ELR (cell line): ENCODE results near the gene FGD2.

ENCODE experiments used
- DNase-seq: peaks from one replicate; pipeline ENCODE4 v3.0.0-alpha.2; 2015; ENCODE audit warnings: low read depth

Gene FGD2

GRCh38 chr6:37005061-37005810 lies at the start of gene FGD2:
FGD2 (plus strand) TSS chr6:37005655; CDS start chr6:37005818, 163 bp downstream.
- no peak for DNase-seq

DNA sequence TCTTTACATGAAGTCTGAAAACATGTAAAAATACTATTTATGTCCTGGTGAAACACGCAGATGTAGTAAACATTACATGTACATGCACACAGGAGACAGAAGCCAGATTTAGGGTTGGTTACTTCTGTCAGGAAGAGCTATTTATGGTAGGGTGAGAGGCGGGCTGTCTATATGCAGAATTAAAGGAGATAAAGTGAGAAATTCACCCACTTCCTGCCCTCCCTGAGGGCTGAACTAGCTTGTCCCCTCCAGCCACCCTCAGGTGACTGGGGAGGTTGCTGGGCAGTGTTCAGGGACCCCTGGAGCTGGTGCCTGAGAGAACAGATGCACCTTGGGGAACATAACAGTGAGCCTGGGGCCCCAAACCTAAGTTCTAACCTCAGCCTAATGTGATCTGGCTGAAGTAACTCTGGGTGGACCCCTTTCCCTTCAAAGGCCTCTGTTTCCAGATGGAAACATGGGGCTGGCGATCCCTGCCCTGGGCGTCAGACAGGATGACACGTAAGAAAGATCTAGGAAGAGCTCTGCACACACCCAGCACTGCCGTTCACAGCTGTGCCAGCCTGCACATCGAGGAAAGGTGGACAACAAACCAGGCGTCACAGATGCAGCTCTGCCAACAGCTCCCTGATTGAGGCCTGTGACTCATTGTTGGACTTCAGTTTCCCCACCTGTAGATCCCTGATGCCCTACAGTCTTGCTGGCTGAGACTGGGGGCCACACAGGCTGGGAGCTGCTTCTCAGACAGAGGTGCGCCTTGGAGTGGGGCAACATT lies 49.6 kb upstream of the FGD2 start:
- DNase-seq: no peak

- no peak for DNase-seq
Observed at GRCh38 chr6:36956446-36956820, 49.0 kb upstream of the FGD2 start.

DNA sequence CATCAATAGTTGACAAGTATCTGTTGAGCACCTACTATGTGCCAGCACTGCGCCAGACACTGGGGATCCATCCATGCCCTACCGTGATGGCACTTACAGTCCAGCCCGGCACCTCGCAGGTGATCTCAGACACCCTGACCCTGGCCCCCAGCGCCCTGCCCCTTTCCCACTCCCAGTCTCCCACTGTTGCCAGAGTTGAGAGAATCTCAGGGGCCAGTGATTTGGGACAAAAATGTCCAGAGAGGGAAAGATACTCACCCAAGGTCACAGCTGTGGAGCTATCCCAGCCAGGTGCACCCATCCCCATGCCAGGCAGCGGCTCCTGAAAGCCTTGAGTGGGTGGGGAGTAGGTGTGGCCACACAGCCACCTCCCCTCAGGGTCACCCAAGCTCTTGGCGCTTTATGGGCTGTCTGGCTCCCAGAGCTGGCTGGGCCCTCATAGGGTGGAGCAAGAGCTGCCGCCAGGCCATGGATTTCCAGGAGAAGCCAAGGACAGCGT lies 47.6 kb upstream of the FGD2 start:
- no peak for DNase-seq

DNA sequence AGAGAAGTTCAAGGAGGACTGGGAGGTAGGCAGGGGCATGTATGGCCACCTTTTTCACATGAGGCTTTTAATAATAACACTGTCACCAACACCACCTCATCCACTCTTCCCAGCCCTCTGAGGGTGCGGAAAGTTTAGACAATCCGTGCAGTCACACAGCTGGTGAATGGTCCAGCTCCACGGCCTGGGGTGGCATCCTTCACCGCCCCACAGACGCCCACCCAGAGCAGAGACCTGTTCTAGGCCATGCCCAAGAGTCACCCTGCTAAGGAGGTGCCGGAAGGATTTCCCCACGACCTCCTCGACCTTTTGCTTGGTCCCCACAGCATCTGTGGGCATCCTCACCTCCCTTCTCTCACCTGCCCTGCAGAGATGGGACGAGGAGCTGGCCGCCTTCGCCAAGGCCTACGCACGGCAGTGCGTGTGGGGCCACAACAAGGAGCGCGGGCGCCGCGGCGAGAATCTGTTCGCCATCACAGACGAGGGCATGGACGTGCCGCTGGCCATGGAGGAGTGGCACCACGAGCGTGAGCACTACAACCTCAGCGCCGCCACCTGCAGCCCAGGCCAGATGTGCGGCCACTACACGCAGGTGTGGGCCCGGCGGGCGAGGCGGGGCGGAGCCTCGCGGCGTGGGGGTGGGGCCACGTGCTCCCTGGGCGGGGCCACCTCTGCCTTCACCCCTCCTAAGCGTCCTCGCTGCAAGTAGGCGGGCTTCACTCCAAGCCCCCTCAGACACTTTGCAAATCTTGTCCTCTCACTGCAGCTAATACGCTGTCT lies 46.5 kb upstream of the FGD2 start:
- no peak for DNase-seq

DNA sequence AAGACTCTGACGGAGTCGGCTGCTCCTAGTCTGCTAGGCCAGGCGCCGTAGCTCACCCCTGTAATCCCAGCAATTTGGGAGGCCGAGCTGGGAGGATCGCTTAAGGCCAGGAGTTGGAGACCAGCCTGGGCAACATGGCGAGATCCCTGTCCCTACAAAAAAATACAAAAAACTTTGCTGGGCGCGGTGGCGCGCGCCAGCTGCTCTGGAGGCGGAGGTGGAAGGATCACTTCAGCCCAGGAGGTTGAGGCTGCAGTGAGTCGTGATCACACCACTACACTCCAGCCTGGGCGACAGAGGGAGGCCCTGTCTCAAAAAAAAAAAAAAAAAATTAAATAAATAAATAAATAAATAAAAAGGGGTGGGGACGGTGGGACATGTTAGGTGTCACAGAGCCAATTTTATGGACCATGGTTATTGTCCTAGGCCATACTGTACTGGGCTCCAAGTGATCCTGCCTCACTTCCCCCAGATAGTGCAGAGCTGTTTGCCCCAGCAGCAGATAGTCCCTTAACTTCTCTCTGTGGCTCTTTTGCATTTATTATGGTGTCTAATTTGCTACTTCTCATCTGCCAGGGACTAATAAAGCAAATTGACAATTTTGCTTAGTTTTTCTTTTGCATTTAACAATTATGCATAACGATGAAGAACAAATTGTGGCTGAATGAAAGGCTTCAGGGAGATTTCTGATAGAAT lies 45.8 kb upstream of the FGD2 start:
- no peak for DNase-seq

DNA sequence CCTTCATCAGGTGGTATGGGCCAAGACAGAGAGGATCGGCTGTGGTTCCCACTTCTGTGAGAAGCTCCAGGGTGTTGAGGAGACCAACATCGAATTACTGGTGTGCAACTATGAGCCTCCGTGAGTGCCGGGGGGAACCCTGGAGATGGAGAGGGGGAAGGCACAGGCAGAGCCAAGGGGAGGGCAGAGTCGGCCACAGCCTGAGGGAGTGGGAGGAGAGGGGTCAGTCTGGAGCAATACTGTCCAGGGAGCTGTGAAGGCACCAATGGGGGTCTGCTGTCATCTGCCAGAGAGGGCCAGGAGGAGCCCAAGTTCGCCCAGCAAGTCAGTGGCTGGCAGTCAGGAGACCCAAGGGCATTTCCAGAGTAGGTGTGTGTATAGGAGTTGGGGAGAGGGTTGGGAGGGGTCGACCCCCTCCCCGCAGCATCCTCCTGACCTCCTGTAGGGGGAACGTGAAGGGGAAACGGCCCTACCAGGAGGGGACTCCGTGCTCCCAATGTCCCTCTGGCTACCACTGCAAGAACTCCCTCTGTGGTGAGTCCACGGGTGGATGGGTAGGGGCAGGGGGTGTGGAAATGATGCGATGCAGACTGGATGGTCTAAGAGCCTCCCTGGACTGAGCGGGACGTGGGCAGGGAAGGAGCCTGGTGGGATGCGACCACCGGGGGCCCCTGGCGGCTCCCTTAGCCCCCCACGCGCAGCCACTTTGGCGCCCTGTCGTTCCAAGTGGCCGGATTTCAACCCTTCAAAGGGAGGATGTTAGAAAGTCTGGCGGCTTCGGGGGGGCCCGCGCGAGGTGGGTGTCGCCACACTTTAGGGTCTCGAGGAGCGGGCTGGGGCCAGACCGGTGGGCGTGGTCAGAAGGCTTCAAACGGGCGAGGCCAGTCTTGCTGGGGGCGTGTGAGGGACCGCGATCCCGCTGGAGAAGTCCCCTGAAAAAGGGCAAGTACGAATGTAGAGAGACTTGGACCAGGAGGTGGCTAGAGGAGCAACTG lies 43.7 kb upstream of the FGD2 start:
- no peak for DNase-seq

- DNase-seq: peak; percentile 34
Observed at GRCh38 chr6:36962874-36963273, 42.6 kb upstream of the FGD2 start.

GRCh38 chr6:36963451-36964290 lies 41.8 kb upstream of the FGD2 start:
- DNase-seq: no peak

DNA sequence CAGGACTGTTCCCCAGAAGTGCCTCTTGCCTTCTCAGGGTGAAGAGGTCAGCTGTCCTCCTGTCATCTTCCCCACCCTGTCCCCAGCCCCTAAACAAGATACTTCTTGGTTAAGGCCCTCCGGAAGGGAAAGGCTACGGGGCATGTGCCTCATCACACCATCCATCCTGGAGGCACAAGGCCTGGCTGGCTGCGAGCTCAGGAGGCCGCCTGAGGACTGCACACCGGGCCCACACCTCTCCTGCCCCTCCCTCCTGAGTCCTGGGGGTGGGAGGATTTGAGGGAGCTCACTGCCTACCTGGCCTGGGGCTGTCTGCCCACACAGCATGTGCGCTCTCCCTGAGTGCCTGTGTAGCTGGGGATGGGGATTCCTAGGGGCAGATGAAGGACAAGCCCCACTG lies 41.1 kb upstream of the FGD2 start:
- DNase-seq: no peak

DNA sequence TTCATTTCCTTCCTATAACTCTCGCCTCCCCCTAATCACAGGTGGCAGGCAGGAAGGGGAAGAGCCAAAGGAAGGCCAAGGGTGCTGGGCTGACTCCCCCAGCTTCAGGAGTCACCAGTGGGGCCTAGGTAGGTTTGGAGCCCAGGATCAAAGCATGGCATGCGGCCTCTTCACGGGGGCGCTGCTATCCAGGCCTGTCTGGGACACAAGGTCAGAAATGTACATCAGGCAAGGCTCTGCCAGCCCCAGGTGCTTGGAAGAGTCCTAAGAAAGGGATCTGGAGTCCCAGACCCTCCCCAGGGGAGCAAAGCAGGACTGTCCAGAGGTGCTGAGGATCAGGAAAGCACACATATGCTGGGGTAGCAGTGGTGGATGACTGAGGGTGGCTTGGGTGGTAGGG lies 40.5 kb upstream of the FGD2 start:
- DNase-seq: no peak

GRCh38 chr6:36967301-36967700 lies 38.2 kb upstream of the FGD2 start:
- no peak for DNase-seq

DNA sequence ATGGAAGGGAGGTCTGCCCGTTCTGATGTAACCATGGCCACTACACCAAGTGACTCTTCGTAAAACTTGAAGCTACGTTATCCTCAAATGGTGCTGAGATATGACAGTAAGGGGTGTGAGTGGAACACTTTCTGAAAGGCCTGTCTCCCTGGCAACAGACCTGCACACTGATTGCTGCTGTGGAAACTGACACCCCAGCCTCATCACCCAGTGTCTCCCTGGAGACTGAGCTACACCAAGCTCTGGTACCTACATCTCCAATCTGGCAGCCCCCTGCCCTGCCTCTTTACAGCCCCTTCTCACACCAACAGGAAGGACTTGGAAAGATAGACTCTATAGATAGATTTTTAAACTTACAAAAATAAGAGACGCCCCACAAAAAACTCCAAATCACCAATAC lies 37.7 kb upstream of the FGD2 start:
- DNase-seq: no peak

- DNase-seq: no peak
Observed at GRCh38 chr6:36968266-36968977, 37.0 kb upstream of the FGD2 start.

DNA sequence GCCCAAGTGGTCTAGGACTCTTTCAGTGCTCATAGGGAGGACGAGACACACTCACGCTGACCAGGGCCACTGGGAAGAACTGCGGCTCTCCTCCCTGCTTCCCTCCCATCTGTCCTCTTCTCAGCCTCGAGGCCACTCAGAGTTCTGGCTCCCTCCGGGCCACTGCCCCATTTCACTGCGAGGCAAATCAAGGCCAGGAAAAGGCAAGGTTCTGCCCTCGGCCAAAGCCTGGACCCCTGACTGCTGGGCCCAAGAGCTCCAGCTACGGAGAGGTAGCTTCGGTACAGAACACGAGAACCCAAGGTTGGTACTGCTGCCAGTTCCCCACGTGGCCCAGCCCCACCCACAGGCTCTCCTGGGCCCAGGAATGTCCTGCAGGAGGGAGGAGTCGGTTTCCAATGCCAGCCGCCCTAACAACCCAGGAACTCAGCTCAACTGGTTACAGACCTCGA lies 36.2 kb upstream of the FGD2 start:
- no peak for DNase-seq

DNA sequence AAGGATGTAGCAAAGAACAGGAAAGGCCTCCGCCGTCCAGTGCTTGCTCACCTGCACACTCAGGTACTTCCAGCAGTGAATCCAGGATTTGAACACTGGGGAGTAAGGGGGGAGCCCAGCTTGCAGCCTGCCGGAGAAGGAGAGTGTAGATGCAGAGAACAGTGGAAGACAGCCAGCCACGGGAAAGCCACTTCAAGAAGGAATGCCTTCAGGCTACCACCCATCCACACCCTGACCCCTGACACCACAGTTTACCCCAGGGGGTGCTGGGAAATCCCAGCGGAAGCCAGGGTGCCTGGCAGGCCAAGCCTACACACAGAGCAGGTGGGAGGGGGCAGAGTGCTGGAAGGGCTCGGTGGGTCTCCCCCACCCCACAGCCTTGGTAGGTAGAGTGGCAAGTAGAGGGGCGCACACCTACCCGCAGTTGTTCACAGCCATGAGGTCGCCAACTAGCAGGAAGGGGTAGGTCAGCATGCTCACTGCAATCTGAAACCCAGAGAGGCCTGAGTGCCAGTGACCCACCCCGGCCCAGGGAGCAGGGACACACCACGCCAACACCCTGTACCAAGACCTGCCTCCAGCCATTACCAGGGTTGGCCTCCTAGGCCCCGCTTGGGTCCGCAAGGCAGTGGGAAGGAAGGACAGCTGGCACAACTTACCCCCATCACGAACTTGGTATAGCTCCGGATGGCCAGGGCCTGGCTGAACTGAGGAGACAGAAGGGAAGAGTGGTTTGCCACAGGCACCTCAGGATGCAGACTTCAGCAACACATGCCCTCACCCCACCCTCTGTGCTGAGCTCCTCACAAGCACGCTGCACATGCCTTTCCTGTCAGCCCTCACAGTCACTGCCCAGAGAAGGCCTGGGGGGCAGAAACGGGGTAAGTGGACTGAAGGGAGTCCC lies 35.2 kb upstream of the FGD2 start:
- DNase-seq: no peak

GRCh38 chr6:36970892-36971842 lies 34.3 kb upstream of the FGD2 start:
- DNase-seq: no peak
